Activated CD4-positive, alpha-beta T cell treated with anti-CD3 and anti-CD28 coated beads, Interleukin-2, amount 10 ng/mL, durations not matched to agents 7 days and 5 days (primary cell): Measurements from ENCODE around the gene KCNH2. TPM values are rescaled to one million over a fixed set of nuclear protein-coding genes. Genes with fewer than 3 reads are reported as not detected.

Experiments
- CTCF ChIA-PET: fragments of 350-600 bp; sonication (Branson Sonifier 250); formaldehyde crosslinking; loops from one replicate; lab custom pipeline; 2021; ENCODE audit warnings: antibody characterized with exemption; lab: Charles Lee
- POLR2A ChIA-PET: fragments of 350-600 bp; sonication (Branson Sonifier 250); formaldehyde crosslinking; loops from one replicate; lab custom pipeline; 2021; ENCODE audit warnings: antibody characterized with exemption; lab: Charles Lee
- DNase-seq: peaks from one replicate; pipeline ENCODE4 v3.0.0-alpha.2; 2020
- H3K27ac Mint-ChIP-seq: one replicate; pipeline ENCODE4 v1.8.0; 2021; ENCODE audit warnings: mild to moderate bottlenecking, moderate library complexity, mixed read lengths
- H3K27me3 Mint-ChIP-seq: one replicate; pipeline ENCODE4 v1.8.0; 2021; ENCODE audit warnings: mixed read lengths
- H3K36me3 Mint-ChIP-seq: one replicate; pipeline ENCODE4 v1.8.0; 2021; ENCODE audit warnings: low read depth, mixed read lengths
- H3K4me1 Mint-ChIP-seq: one replicate; pipeline ENCODE4 v1.8.0; 2021; ENCODE audit warnings: mixed read lengths
- H3K4me3 Mint-ChIP-seq: one replicate; pipeline ENCODE4 v1.8.0; 2021; ENCODE audit warnings: mild to moderate bottlenecking, moderate library complexity, mixed read lengths
- H3K9me3 Mint-ChIP-seq: one replicate; pipeline ENCODE4 v1.8.0; 2021; ENCODE audit warnings: mixed read lengths
- total RNA-seq, 2 experiments: library from RNA; stranded (reverse); gene quantifications; one replicate each; pipeline ENCODE4 v1.2.3, GENCODE V29; 2021

KCNH2 gene
- total RNA-seq, 2 experiments from 2014 or later: 0.27 to 0.30 TPM

DNA sequence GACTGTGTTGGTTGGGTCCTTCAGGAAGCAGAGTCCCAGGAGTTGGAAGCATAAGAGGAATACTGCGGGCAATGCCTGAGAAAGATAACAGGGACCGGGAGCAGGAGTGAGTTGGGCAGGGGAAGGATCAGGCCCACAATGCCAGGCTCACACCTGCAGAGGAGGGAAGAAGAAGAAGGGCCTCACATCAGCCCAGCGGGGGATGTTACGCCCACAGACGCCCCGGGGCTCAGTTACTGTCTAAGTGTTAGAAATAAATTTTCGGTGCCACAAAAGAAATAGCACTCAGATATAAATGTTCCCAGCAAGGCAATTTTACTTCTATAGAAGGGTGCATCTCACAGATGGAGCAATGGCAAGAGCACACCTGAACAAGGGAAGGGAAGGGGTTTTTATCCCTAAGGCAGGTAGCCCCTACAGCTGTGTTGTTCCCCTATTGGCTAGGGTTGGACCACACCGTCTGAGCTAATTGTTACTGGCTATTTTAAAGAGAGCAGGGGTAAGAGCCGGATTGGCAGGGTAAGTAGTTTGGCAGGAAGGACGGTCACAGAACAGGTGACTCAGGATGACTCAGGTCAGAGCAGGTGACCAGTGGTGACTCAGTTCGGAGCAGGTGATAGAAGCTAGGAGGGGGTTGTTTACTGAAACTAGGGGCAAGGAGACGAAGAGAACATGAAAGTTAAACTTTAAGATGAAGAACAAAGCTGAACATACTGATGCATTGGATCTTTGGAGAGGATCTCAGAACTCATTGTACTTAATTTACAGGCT lies 12.5 kb upstream of the KCNH2 start, which contains the start of gene NOS3:
Gene NOS3 (plus strand): TSS at position 602 of the 771 bp plus-strand sequence. CDS start 2,787 bp downstream, outside the sequence.
- peaks cover 21% of the 10 kb centered on the region for H3K9me3 Mint-ChIP-seq
- peaks cover 4% of the 10 kb centered on the region for H3K27me3 Mint-ChIP-seq
- H3K4me1 Mint-ChIP-seq: peaks cover 43% of the 10 kb centered on the region
- no peak within 1 kb of the TSS for H3K27ac Mint-ChIP-seq
- CTCF ChIA-PET: interaction anchor here (0.5 to 1.6 kb wide), 3 partner anchors 28 to 732 kb away, joined by 3 to 5 read pairs (median 4); no protein-coding TSS in a partner anchor
- H3K4me3 Mint-ChIP-seq: no peak within 1 kb of the TSS
- POLR2A ChIA-PET: no interaction called here
- no peak for DNase-seq
- H3K36me3 Mint-ChIP-seq: peaks cover 8% of the 10 kb centered on the region

DNA sequence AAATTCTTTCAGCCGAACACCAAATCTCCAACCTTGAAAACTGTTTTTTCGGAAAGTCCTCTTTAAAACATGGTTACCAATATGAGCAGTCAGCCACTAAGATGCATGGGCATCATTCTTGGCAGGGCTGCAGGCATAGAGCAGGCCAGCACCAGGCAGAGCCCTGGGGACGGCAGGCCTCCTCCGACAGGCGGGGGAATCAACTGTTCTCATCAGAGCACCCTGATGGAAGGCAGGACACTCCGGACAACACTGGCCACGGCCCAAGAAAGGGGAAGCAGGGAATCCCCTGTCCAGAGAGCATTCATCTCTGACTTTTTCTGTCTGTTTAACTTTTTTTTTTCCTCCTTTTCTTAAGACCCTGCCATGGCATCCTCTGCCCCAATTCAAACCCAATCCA lies 11.3 kb upstream of the KCNH2 start:
- Mint-ChIP-seq H3K9me3 (peaks cover 21% of the 10 kb centered on the region), H3K36me3 (peaks cover 8% of the 10 kb centered on the region), H3K4me1 (peaks cover 37% of the 10 kb centered on the region), H3K27me3 (peaks cover 8% of the 10 kb centered on the region), H3K27ac (no peak overlapping the region), H3K4me3 (no peak overlapping the region)
- ChIA-PET CTCF (interaction anchor here (0.7 to 2.0 kb wide), 7 partner anchors 9 to 91 kb away, joined by 3 to 5 read pairs (median 3); no protein-coding TSS in a partner anchor), POLR2A (no interaction called here)
- no peak for DNase-seq

DNA sequence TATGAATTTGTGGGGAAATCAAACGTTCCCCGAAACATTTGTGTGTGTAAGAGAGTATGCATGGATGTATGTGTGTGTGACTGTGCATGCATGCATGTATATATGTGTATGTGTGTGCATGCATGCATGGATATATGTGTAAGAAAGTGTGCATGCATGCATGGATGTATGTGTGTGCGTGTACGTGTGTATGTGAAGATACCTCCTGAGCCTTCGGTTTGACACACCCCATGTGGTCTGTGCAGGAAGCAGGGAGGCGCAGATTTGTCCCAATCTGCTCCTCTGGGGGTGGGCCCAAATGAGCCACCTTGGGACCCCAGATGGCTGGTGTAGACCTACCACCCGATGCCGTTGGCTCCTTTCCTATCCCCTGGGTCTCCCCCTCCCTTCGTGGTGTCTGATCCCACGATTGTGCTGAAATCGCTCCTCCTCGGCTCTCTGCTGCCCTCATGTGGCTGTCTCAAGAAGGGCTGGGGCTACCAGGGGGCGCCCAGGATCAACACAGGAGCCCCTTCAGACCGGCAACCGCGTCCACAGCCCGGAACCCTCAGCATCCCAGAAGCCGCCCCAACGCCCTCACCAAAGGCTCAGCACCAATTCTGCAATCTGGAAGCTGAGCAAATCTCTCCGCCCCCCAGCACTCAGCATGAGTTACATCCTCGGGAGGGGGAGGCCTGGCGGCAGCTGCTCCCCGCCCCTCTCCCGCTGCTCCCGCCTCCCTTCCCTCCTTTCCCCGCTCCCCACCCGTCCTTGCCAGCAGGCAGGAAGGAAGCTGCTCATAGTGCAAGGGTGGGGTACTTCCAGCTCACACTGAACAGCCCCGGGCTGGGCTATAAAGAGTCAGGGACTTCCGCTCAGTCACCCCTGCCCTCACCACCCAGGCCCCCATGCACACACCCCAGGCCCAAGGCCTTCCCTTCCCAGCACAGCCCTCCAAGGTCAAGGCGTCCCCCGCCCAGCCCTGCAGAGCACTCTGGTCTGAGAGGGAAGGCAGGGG lies 10.4 kb upstream of the KCNH2 start:
- Mint-ChIP-seq H3K4me3 (peak overlapping the region; percentile 34), H3K4me1 (peaks cover 30% of the 10 kb centered on the region), H3K9me3 (peaks cover 21% of the 10 kb centered on the region), H3K36me3 (peaks cover 8% of the 10 kb centered on the region), H3K27me3 (peaks cover 14% of the 10 kb centered on the region), H3K27ac (peak overlapping the region; percentile 74)
- DNase-seq: peak; percentile 71
- ChIA-PET CTCF (interaction anchor here (0.7 to 2.0 kb wide), 9 partner anchors 8 to 90 kb away, joined by 3 to 5 read pairs (median 3); no protein-coding TSS in a partner anchor), POLR2A (no interaction called here)

DNA sequence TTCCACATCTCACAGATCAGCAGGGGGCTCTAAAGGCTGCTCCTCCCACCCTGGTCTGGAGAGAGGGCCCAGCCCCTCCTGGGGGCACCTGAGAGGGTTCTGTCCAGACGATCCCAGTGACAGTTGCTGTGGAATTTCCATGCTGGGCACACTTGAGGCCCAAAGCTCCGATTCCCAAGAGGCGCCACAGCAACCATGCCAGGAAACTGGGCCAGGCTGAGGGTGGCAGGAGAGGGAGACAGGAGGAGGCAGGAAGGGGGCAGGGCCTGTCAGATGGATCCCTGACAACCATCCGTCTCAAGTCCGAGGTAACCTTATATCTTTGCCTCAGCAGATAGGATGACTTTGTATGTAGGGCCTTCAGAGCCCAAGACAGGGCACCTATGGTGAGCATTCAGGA lies 8.4 kb upstream of the KCNH2 start:
- DNase-seq: no peak
- Mint-ChIP-seq H3K36me3 (peaks cover 8% of the 10 kb centered on the region), H3K4me3 (no peak overlapping the region), H3K27ac (no peak overlapping the region), H3K9me3 (peaks cover 21% of the 10 kb centered on the region), H3K27me3 (peaks cover 31% of the 10 kb centered on the region), H3K4me1 (peaks cover 27% of the 10 kb centered on the region)
- ChIA-PET CTCF (interaction anchor here (0.7 to 3.2 kb wide), 14 partner anchors 9 to 144 kb away, joined by 3 to 13 read pairs (median 4); no protein-coding TSS in a partner anchor), POLR2A (no interaction called here)

DNA sequence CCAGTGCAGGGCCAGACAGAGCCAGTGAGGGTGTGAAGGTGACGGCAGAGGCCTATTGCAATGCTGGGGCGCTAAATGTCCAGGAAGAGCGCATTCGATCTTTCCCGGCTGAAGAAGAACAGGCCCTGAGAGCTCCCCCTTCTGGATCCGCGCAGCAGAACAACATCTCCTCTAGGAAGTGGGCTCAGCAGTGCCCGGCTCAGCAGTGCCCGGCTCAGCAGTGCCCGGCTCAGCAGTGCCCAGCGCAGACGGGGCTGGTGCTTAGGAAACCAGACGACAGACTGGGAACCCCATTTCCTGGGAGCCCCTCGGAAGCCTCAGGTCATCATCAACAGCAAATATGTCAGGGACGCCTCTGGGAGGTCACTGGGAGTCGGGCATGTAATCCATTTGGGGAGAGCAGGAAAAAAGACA lies 8.0 kb upstream of the KCNH2 start:
- peaks cover 27% of the 10 kb centered on the region for H3K4me1 Mint-ChIP-seq
- peaks cover 6% of the 10 kb centered on the region for H3K36me3 Mint-ChIP-seq
- no peak overlapping the region for H3K27ac Mint-ChIP-seq
- H3K27me3 Mint-ChIP-seq: peaks cover 35% of the 10 kb centered on the region
- H3K9me3 Mint-ChIP-seq: peaks cover 17% of the 10 kb centered on the region
- no peak overlapping the region for H3K4me3 Mint-ChIP-seq
- CTCF ChIA-PET: interaction anchor here (0.6 to 3.2 kb wide), 17 partner anchors 9 to 241 kb away, joined by 3 to 13 read pairs (median 4); partner anchors contain the start of gene ABCF2
- POLR2A ChIA-PET: interaction anchor here (0.5 to 0.7 kb wide), 2 partner anchors 11 to 26 kb away, joined by 3 read pairs; no protein-coding TSS in a partner anchor
- peak; percentile 63 for DNase-seq

DNA sequence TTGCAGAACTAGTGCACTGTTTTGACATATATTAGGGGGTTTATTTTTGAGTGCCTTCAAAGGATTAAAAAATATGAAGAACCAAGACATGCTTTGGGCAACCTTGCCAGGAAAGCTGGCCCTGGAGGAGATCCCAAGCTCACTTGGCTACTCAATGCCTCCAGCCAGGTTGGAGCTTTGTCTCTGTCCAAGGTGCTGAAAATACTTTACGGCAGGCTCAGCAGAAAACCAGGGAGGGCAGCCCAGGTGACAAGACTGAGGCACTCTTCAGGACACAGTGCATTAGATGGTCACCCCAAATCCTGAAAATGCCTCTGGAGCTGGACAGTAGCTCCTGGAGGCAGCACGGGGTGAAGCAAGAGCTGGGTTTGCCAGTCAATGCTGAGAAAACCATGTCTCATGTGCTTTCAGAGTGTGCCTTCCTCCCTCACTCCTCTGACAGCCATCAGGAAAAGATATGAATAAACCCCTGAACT lies 5.8 kb upstream of the KCNH2 start:
- Mint-ChIP-seq H3K27me3 (peaks cover 53% of the 10 kb centered on the region), H3K9me3 (no peaks in the 10 kb centered on the region), H3K36me3 (no peaks in the 10 kb centered on the region), H3K4me1 (peaks cover 23% of the 10 kb centered on the region), H3K4me3 (no peak overlapping the region), H3K27ac (no peak overlapping the region)
- peak; percentile 63 for DNase-seq
- ChIA-PET CTCF (interaction anchor here (0.7 to 3.2 kb wide), 11 partner anchors 8 to 184 kb away, joined by 3 to 10 read pairs (median 6); no protein-coding TSS in a partner anchor), POLR2A (no interaction called here)

DNA sequence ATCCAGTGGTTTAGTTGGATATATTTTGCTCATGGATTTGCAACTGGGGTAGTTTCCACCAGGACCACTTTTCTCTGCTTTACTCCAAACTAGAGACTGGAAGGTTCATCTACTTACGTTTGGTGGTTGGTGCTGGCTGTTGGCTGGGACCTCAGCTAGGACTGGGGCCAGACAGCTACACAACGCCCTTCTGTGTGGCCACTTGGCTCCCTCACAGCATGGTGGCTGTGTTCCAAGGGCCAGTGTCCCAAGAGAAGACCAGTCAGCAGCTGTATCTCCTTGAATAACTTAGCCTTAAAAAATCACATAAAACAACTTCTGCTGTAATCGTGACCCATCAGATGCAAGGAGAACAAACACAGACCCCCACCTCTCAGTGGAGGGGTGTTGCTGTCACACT lies 4.2 kb upstream of the KCNH2 start:
- H3K9me3 Mint-ChIP-seq: no peaks in the 10 kb centered on the region
- peaks cover 18% of the 10 kb centered on the region for H3K4me1 Mint-ChIP-seq
- no peak overlapping the region for H3K27ac Mint-ChIP-seq
- ChIA-PET CTCF (no interaction called here), POLR2A (no interaction called here)
- peaks cover 63% of the 10 kb centered on the region for H3K27me3 Mint-ChIP-seq
- H3K4me3 Mint-ChIP-seq: no peak overlapping the region
- DNase-seq: no peak
- no peaks in the 10 kb centered on the region for H3K36me3 Mint-ChIP-seq

DNA sequence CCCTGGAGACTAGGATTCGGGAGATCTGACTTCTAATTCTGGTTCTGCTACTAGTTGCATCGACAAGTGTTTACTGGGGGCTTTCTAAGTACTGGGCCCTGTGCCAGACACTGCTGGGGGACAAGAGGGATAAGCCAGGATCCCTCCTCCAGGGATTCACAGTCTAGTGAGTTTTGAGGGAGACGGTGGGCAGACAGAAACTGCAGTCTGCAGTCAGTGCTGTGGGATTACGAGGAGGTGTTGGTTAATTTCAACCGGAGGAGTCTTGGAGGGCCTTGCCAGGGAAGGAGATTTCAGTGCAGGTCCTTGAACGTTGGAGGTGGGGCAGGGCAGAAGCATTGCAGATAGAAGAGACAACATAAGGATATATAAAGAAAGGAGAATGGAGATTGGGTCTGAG lies 3.5 kb upstream of the KCNH2 start:
- no peak for DNase-seq
- Mint-ChIP-seq H3K9me3 (no peaks in the 10 kb centered on the region), H3K27ac (no peak overlapping the region), H3K4me3 (no peak overlapping the region), H3K4me1 (peaks cover 25% of the 10 kb centered on the region), H3K27me3 (peaks cover 70% of the 10 kb centered on the region), H3K36me3 (no peaks in the 10 kb centered on the region)
- POLR2A ChIA-PET: no interaction called here
- CTCF ChIA-PET: no interaction called here

DNA sequence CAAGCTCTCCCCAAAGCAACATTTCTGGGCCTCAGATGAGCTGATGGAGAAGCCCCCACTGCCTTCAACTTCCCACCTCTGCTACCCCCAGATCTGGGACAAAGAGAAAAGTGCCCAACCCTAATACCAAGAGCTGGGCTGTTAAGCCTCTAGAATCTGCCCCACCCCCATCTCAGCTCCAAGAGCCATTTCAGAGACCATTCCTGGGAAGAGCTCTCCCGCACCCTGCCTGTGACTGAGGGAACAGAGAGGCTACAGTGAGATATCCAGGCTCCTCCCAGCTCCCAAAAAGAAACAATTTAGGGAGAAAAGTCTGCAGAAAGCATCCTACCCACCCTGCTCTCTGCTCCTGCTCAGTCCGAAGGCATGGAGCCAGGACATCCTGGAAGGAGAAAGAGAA lies 2.5 kb upstream of the KCNH2 start:
- DNase-seq: no peak
- Mint-ChIP-seq H3K9me3 (no peaks in the 10 kb centered on the region), H3K4me3 (no peak overlapping the region), H3K4me1 (peaks cover 19% of the 10 kb centered on the region), H3K27ac (no peak overlapping the region), H3K27me3 (peaks cover 72% of the 10 kb centered on the region), H3K36me3 (no peaks in the 10 kb centered on the region)
- CTCF ChIA-PET: interaction anchor here (0.7 to 2.2 kb wide), 7 partner anchors 9 to 34 kb away, joined by 3 to 8 read pairs (median 3); no protein-coding TSS in a partner anchor
- POLR2A ChIA-PET: interaction anchor here (0.5 kb wide), 1 partner anchor 71 kb away, joined by 3 read pairs; no protein-coding TSS in a partner anchor

DNA sequence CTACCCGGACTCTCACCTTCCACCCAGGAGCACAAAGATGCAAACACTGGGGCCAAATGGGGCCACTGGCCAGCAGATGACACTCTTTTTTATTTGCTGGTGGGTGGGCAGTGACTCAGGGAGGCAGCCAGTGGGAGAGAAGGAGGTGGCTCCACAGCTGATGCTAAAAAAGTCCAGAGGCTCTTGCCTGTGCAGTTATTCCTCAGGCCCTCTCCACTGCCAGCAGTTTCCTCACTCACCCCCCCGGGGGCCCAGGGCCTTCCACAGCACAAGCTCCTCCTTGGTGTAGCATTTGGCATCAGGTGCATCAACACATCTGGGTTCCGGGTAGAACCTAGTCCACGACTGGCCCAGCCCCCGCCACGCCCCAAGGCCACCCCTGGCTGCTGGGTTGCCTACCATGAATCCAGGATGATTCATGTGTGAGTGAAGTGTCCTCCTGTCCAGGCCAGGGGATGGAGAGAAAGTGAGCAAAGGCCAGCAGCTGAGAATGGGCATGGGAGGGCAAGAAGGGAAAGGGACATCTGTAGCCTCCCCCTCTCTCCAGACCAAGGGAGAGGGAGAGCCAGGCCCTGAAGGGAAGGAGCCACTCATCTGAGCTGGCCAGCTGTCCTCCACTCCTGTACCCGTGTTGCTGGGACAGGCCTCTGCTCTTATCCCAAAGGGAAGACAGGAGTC lies 1.7 kb upstream of the KCNH2 start:
- peaks cover 70% of the 10 kb centered on the region for H3K27me3 Mint-ChIP-seq
- ChIA-PET POLR2A (interaction anchor here (0.5 kb wide), 1 partner anchor 71 kb away, joined by 3 read pairs; no protein-coding TSS in a partner anchor), CTCF (interaction anchor here (0.7 to 2.2 kb wide), 9 partner anchors 9 to 144 kb away, joined by 3 to 8 read pairs (median 3); no protein-coding TSS in a partner anchor)
- H3K36me3 Mint-ChIP-seq: no peaks in the 10 kb centered on the region
- no peaks in the 10 kb centered on the region for H3K9me3 Mint-ChIP-seq
- H3K4me1 Mint-ChIP-seq: peaks cover 23% of the 10 kb centered on the region
- H3K4me3 Mint-ChIP-seq: no peak overlapping the region
- no peak for DNase-seq
- no peak overlapping the region for H3K27ac Mint-ChIP-seq

DNA sequence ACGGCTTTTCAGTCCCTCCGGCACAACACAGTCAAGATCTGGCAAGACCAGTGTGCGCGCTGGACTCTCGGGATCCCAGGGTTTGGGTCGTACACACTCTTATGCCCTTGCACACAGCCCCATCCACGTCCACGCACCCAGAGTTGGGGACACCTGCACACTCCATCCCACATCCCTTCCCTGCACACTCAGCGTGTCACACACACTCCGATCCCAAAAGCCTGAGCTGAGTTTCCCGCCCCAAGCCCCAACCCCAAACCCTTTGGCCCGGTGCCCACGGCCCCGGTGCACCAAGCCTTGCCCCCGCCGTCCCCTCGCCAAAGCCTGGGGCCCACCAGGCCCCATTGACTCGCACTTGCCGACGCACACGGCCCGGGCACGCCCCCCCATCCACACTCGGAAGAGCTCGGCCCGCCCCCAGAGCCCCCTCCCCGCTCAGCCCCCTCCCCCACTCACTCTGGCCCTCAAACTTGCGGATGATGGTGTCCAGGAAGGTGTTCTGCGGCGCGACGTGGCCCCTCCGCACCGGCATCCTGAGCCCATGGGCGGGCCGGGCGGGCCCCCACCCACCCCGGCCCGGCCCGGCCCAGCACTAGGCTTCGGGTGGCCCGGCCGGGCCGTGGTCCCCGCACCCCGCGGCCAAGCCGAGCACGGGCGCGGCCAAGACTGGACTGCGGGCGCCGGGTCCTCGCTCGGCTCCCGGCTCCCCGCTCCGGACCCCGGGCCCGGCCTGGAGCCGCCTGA lies 567 bp downstream of the KCNH2 start:
- POLR2A ChIA-PET: no interaction called here
- CTCF ChIA-PET: interaction anchor here (1.5 to 2.5 kb wide), 2 partner anchors 9 to 31 kb away, joined by 4 to 7 read pairs; no protein-coding TSS in a partner anchor
- Mint-ChIP-seq H3K4me1 (peaks cover 42% of the 10 kb centered on the region), H3K9me3 (no peaks in the 10 kb centered on the region), H3K27ac (no peak overlapping the region), H3K27me3 (peaks cover 55% of the 10 kb centered on the region), H3K4me3 (peak overlapping the region; percentile 67), H3K36me3 (no peaks in the 10 kb centered on the region)
- no peak for DNase-seq
